DOHH2 (cell line): ENCODE results near the gene SAA1.

Source experiments
- H3F3A ChIP-seq: fragments of 200-600 bp; sonication (generic), shearing (Covaris generic); 2 replicates; pipeline ENCODE4 v1.6.0; 2016; ENCODE audit warnings: antibody characterized with exemption, mild to moderate bottlenecking; ENCODE audit not compliant: control insufficient read depth, insufficient read depth
- H3K27ac ChIP-seq: fragments of 200-600 bp; sonication (generic); 2 replicates; pipeline ENCODE4 v1.5.1; 2014; ENCODE audit warnings: low read depth, mild to moderate bottlenecking, low read length, moderate library complexity
- H3K27me3 ChIP-seq: fragments of 200-600 bp; sonication (generic); 2 replicates; pipeline ENCODE4 v1.6.1; 2014; ENCODE audit warnings: mild to moderate bottlenecking, low read length, mixed read lengths; ENCODE audit not compliant: control insufficient read depth
- H3K36me3 ChIP-seq: fragments of 200-600 bp; sonication (generic); 2 replicates; pipeline ENCODE4 v1.6.1; 2014; ENCODE audit warnings: mild to moderate bottlenecking, low read length, moderate library complexity, mixed read lengths; ENCODE audit not compliant: control insufficient read depth
- H3K4me1 ChIP-seq: fragments of 200-600 bp; sonication (generic); 2 replicates; pipeline ENCODE4 v1.6.1; 2014; ENCODE audit warnings: mild to moderate bottlenecking, low read length, mixed read lengths; ENCODE audit not compliant: control insufficient read depth
- H3K4me2 ChIP-seq: fragments of 200-600 bp; sonication (generic); 2 replicates; pipeline ENCODE4 v1.6.0; 2014; ENCODE audit warnings: mild to moderate bottlenecking, low read length, moderate library complexity
- H3K4me3 ChIP-seq: fragments of 200-600 bp; sonication (generic); 2 replicates; pipeline ENCODE4 v1.5.1; 2014; ENCODE audit warnings: mild to moderate bottlenecking, low read length, mixed read lengths
- H3K79me2 ChIP-seq: fragments of 200-600 bp; sonication (generic); 2 replicates; pipeline ENCODE4 v1.6.1; 2014; ENCODE audit warnings: mild to moderate bottlenecking, low read length, mixed read lengths; ENCODE audit not compliant: control insufficient read depth
- H3K9me2 ChIP-seq: fragments of 200-600 bp; sonication (generic); replicated peaks from 2 replicates; pipeline ENCODE4 v1.6.1; 2014; ENCODE audit warnings: mild to moderate bottlenecking, low read length, mixed read lengths; ENCODE audit not compliant: control insufficient read depth
- H3K9me3 ChIP-seq: fragments of 200-600 bp; sonication (generic); 2 replicates; pipeline ENCODE4 v1.6.1; 2014; ENCODE audit warnings: antibody characterized with exemption, low read length, mixed read lengths; ENCODE audit not compliant: control insufficient read depth, insufficient read depth
- H4K20me1 ChIP-seq: fragments of 200-600 bp; sonication (generic); 2 replicates; pipeline ENCODE4 v1.6.0; 2014; ENCODE audit warnings: low read depth, mild to moderate bottlenecking, antibody characterized with exemption, low read length, moderate library complexity; ENCODE audit not compliant: control insufficient read depth, insufficient read depth
- CTCF ChIP-seq: fragments of 200-600 bp; sonication (generic); IDR thresholded peaks from one replicate; pipeline ENCODE4 v1.5.1; 2014; ENCODE audit warnings: antibody characterized with exemption, mild to moderate bottlenecking, low read depth, low read length; ENCODE audit not compliant: poor library complexity, severe bottlenecking
- EZH2phosphoT487 ChIP-seq: fragments of 200-600 bp; sonication (generic); IDR thresholded peaks from 2 replicates; pipeline ENCODE4 v1.6.1; 2017; ENCODE audit warnings: borderline replicate concordance, mild to moderate bottlenecking, antibody characterized with exemption, low read length, moderate library complexity, mixed read lengths

The SAA1 gene

DNA sequence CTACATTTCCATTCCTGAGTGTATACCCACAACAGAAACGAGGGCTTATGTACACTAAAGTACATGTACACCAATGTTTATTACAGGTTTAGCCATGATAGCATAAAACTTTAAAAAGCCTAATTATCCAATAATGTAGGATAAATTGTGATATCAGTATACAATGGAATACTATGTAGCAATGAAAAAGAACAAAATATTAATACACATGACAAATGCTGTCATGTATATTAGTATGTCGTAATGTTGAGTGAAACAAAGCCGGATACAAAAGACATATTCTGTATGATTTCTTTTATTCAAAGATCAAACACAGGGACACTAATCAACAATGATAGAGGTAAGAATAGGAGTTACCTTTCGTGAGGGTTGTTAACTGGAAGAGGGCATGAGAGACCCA, 32.2 kb upstream of the SAA1 start:
- H4K20me1 ChIP-seq: no peaks in the 10 kb centered on the region
- H3K4me3 ChIP-seq: no peak overlapping the region
- H3F3A ChIP-seq: no peaks in the 10 kb centered on the region
- H3K4me2 ChIP-seq: no peak overlapping the region
- peaks cover 7% of the 10 kb centered on the region for H3K4me1 ChIP-seq
- H3K79me2 ChIP-seq: no peaks in the 10 kb centered on the region
- no peaks in the 10 kb centered on the region for H3K9me2 ChIP-seq
- TF ChIP-seq CTCF (no peak), EZH2phosphoT487 (no peak)
- peaks cover 21% of the 10 kb centered on the region for H3K27me3 ChIP-seq
- H3K9me3 ChIP-seq: no peaks in the 10 kb centered on the region
- H3K36me3 ChIP-seq: peaks cover 4% of the 10 kb centered on the region
- H3K27ac ChIP-seq: no peak overlapping the region

GRCh38 chr11:18235394-18236334, 30.4 kb upstream of the SAA1 start:
- Histone ChIP-seq H3K4me1 (no peaks in the 10 kb centered on the region), H3K4me3 (no peak overlapping the region), H3K9me2 (no peaks in the 10 kb centered on the region), H4K20me1 (no peaks in the 10 kb centered on the region), H3K79me2 (no peaks in the 10 kb centered on the region), H3K36me3 (no peaks in the 10 kb centered on the region), H3K9me3 (no peaks in the 10 kb centered on the region), H3F3A (no peaks in the 10 kb centered on the region), H3K4me2 (no peak overlapping the region), H3K27ac (no peak overlapping the region), H3K27me3 (peaks cover 26% of the 10 kb centered on the region)
- no peak for TF ChIP-seq EZH2phosphoT487
- TF ChIP-seq CTCF: no peak

- no peaks in the 10 kb centered on the region for H3K9me2 ChIP-seq
- no peaks in the 10 kb centered on the region for H3F3A ChIP-seq
- no peaks in the 10 kb centered on the region for H3K9me3 ChIP-seq
- no peaks in the 10 kb centered on the region for H3K79me2 ChIP-seq
- no peaks in the 10 kb centered on the region for H3K36me3 ChIP-seq
- no peak within 1 kb of the TSS for H3K4me2 ChIP-seq
- no peak within 1 kb of the TSS for H3K27ac ChIP-seq
- no peak within 1 kb of the TSS for H3K4me3 ChIP-seq
- H3K27me3 ChIP-seq: peaks cover 26% of the 10 kb centered on the region
- TF ChIP-seq EZH2phosphoT487 (no peak), CTCF (no peak)
- no peaks in the 10 kb centered on the region for H3K4me1 ChIP-seq
- no peaks in the 10 kb centered on the region for H4K20me1 ChIP-seq
Observed at GRCh38 chr11:18236664-18237356, 29.3 kb upstream of the SAA1 start, which contains the start of gene SAA4. Gene SAA4, minus strand, starts transcription at chr11:18236802. Its CDS starts 876 bp downstream, at chr11:18235926.
